ENCODE measurements around the gene PRPF6. TPM values are rescaled to one million over a fixed set of nuclear protein-coding genes. Genes with fewer than 3 reads are reported as not detected.

PRPF6 gene
- total and polyA plus RNA-seq, 2 of the 13 experiments (the other 11 are each of a cell fraction or from before 2014, with no cell fraction given): 63.7 to 101 TPM

GRCh38 chr20:64052987-64053840 lies 72.3 kb downstream of the PRPF6 start (continued):
- TF ChIP-seq ZNF646 (CRISPR knock-in tag; IDR thresholded peaks at IDR 0.05): no peak; the same call in 1 of the 2 replicates
- no peak for TF ChIP-seq SATB2 (CRISPR knock-in tag; IDR thresholded peaks at IDR 0.05)
- TF ChIP-seq ZNF12 (CRISPR knock-in tag; IDR thresholded peaks at IDR 0.05): peak; percentile 43; the same call in 1 of the 2 replicates
- no peak for TF ChIP-seq ZNF670 (CRISPR knock-in tag; IDR thresholded peaks at IDR 0.05; ENCODE audit: borderline replicate concordance)
- no peak for TF ChIP-seq ZBTB7B (CRISPR knock-in tag; IDR thresholded peaks at IDR 0.05)
- peak; percentile 90 for TF ChIP-seq RNF2 (conservative IDR thresholded peaks at IDR 0.05; ENCODE audit: low read depth)
- no peak for TF ChIP-seq ZNF569 (CRISPR knock-in tag; IDR thresholded peaks at IDR 0.05; ENCODE audit: borderline replicate concordance)
- TF ChIP-seq ATAD3A (CRISPR knock-in tag; IDR thresholded peaks at IDR 0.05): 0 out of 2 replicates have a peak, but pooled peaks have one; percentile 8
- 0 out of 2 replicates have a peak, but pooled peaks have one; percentile 51 for TF ChIP-seq SNAPC5 (CRISPR knock-in tag; IDR thresholded peaks at IDR 0.05; ENCODE audit: borderline replicate concordance)
- peak; percentile 89; the same call in 1 of the 2 replicates for TF ChIP-seq ZBTB20 (CRISPR knock-in tag; IDR thresholded peaks at IDR 0.05; ENCODE audit: borderline replicate concordance, low read depth)
- no peak for TF ChIP-seq FOXO4 (CRISPR knock-in tag; conservative IDR thresholded peaks at IDR 0.05)
- peak; percentile 21; the same call in 1 of the 2 replicates for TF ChIP-seq ZNF205 (CRISPR knock-in tag; IDR thresholded peaks at IDR 0.05)
- no peak for TF ChIP-seq ZNF20 (CRISPR knock-in tag; IDR thresholded peaks at IDR 0.05)
- peak; percentile 32; the same call in 1 of the 2 replicates for TF ChIP-seq GATAD1 (CRISPR knock-in tag; IDR thresholded peaks at IDR 0.05)
- peak; percentile 60 for TF ChIP-seq PHF5A (CRISPR knock-in tag; IDR thresholded peaks at IDR 0.05; ENCODE audit: low read depth, unreplicated experiment)
- TF ChIP-seq ZNF513 (CRISPR knock-in tag; conservative IDR thresholded peaks at IDR 0.05): no peak
- TF ChIP-seq POLR2AphosphoS5 (IDR thresholded peaks at IDR 0.05; ENCODE audit: low read depth, low read length): peak; percentile 54; the same call in 1 of the 2 replicates
- TF ChIP-seq ETS1 (CRISPR knock-in tag; IDR thresholded peaks at IDR 0.05): no peak

All from HepG2 (cell line).